ENCODE data around the gene MARCHF10.

The MARCHF10 gene

DNA sequence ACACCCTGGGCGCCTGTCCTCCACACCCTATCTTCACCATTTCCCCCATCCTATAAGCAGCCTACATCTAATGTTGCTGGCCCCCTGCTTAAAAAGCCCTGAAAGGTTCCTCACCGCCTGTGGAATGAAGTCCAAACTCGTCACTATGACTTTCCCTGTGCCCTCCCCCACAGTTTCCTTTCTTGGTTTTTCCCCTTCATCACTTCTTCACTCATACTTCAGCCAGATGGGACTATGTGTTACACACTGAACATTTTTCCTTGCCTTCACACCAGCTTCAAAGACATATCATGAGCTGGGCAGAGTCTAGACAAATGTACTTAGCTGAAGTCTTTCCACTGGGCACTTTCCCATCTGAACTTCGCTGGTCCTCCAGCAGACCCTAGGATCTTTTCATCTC, 1.5 kb upstream of the MARCHF10 start:
- DNase-seq (ENCODE audit: low read depth in 1 of 2, low spot score in 1 of 2), result no peak
- no peak for TF ChIP-seq JUND (IDR thresholded peaks at IDR 0.05; ENCODE audit: low read depth)
- in situ Hi-C loops (cut with HindIII; ENCODE audit: low pct_unique_long_range_greater_than_20kb, low sequenced_read_pairs), result no loop called here

DNA sequence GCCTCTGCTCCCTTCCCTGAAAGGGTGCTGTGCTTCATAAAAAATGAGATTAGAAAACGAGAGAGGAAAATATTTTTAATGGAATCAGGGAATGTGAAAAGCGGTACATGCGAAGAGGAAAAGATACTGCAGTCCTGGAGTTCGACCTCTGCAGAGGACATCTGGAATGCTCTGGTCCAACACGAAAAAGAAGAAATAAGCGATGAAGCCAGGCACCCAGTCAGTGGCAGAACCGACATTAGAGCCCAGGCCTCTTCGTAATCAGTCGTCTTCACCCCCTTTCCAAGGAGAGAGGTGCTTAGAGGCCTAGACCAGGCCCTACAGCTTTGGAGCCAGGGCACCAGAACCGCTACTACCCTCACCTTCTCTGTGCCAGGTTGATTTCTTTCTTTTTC, 459 bp upstream of the MARCHF10 start:
- in situ Hi-C loops (cut with HindIII; ENCODE audit: low pct_unique_long_range_greater_than_20kb, low sequenced_read_pairs), result no loop called here
- DNase-seq (ENCODE audit: low read depth in 1 of 2, low spot score in 1 of 2), result no peak
- TF ChIP-seq JUND (IDR thresholded peaks at IDR 0.05; ENCODE audit: low read depth), result no peak

DNA sequence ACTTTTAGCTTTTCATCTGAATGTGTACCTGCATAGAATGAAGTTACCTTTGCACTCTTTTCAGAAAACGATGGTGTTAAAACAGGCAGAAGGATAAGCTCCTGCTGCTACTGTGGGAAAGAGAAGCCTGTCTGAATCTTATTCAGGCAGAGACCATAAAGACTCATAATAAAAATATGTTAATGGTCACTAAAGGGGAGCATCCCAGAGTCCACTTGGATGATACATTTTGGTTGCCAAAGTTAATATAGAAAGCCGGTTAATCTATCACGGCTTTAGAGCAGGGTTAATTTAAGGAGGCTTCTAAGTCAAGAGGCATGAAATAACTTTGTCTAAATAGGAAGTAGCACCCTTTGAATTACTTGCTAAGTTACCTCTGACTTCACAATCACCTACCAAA, 2.9 kb downstream of the MARCHF10 start:
- DNase-seq (ENCODE audit: low read depth in 1 of 2, low spot score in 1 of 2), result no peak
- TF ChIP-seq JUND (IDR thresholded peaks at IDR 0.05; ENCODE audit: low read depth), result no peak
- in situ Hi-C loops (cut with HindIII; ENCODE audit: low pct_unique_long_range_greater_than_20kb, low sequenced_read_pairs), result no loop called here

DNA sequence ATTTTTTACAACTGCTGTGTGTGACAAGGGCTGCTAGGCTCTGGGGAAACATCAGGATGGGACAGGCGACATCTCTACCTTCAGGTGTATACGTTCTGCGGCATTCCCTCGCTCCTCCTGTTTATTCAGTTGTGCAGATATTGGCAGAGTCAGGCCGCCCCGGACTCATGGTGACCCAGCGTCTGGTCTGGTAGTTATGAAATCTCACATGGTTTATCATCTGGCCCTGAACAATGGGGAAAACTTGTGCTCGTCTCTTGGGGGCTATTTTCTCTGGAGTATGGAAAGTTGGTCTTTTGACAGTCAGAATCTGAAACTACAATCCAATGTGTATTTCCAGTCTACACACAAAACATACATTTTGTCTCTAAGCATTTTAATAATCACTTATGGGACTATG, 3.3 kb downstream of the MARCHF10 start:
- TF ChIP-seq JUND (IDR thresholded peaks at IDR 0.05; ENCODE audit: low read depth), result no peak
- DNase-seq (ENCODE audit: low read depth in 1 of 2, low spot score in 1 of 2), result peak in 1 of 2 experiments; percentile 78
- in situ Hi-C loops (cut with HindIII; ENCODE audit: low pct_unique_long_range_greater_than_20kb, low sequenced_read_pairs), result no loop called here

DNA sequence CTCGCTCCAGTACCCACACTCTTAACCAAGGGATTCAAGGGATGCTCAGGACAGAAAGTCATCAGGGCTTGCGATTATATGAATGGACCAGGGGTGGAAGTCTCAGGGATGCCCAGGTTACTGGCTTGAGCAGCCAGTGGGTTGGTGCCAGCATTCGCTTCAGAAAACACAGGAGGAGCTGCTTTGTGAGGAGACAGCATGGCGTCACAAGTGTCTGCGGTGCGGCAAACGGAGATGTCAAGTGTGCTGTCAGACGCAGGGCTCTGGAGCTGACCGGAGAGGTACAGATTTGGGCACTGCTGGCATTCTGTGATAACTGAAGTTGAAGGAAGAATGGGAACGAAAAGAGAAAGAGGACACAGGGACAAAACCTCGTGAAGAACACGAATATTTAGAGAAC, 4.1 kb downstream of the MARCHF10 start:
- no peak for TF ChIP-seq JUND (IDR thresholded peaks at IDR 0.05; ENCODE audit: low read depth)
- DNase-seq (ENCODE audit: low read depth in 1 of 2, low spot score in 1 of 2), result no peak
- in situ Hi-C loops (cut with HindIII; ENCODE audit: low pct_unique_long_range_greater_than_20kb, low sequenced_read_pairs), result no loop called here

DNA sequence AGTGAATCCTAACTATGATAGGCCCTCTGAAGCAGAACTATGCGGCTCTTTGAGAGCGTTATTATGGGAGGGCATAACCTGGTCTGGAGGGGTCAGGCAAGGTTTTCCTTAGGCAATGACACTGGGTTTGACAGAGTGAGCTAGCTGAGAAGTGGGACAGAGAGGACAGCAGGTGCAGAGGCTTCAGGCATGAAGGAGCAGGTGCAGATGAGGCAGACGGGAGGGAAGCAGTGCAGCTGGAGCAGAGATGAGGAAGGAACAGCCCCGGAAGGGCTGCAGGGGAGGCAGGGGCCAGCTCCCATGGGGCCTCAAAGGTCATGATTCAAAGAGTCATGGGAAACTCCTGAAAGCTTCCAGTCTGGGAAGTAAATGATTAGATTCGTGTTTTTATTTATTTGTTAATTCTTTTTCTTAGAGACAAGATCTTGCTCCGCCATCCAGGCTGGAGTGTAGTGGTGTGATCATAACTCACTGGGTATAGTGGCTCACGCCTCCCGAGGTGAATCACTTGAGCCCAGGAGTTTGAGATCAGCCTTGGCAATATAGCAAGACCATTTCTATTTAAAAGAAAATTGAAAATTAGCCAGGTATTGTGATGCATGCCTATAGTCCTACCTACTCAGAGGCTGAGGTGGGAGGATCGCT, 5.4 kb downstream of the MARCHF10 start:
- no peak for DNase-seq (ENCODE audit: low read depth in 1 of 2, low spot score in 1 of 2)
- TF ChIP-seq JUND (IDR thresholded peaks at IDR 0.05; ENCODE audit: low read depth), result no peak
- in situ Hi-C loops (cut with HindIII; ENCODE audit: low pct_unique_long_range_greater_than_20kb, low sequenced_read_pairs), result no loop called here

DNA sequence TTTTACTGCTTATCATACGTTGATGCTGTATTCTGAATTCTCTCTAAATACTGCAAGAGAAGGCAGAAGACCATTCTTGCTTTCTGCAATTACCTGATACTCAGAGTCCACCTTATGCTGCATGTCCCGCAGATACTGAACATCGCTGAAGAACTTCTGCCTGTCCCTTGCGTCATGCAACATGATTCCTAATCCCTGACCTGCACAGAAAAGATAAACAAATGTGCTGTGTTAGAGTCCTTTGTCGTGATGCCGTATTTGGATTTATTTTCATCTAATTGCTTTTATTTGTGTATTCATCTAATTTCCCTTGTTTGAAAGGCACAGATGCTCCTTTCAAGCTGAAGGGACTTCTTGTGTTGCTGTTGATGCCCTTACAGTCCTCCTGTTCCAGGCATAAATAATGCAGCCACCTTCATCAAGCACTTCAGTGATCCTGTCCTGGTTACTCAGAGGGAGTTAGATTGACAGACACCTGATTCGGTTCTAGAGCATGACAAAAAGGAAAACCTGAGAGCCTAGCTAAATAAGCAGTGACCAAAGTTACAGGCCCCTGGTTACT, 6.5 kb downstream of the MARCHF10 start:
- in situ Hi-C loops (cut with HindIII; ENCODE audit: low pct_unique_long_range_greater_than_20kb, low sequenced_read_pairs), result no loop called here

DNA sequence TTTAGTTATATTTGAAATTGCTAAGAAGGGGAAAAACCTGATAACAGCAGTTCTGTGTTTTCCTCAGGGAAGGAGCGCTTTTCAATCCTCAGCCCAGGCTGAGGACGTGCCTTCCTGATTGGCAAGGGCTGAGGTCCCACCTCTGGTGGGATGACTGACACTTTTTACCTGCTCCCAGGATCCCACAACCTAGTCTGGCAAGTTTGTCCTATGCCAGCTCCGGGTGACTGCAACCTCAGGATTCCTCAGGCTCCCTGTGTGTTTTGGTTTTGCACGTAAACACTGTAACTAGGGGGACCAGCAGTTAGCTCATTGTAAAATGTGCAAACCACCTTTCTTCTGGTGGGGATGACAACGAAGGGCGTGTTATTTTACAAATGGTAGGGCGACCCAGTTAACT, 7.5 kb downstream of the MARCHF10 start:
- no peak for TF ChIP-seq JUND (IDR thresholded peaks at IDR 0.05; ENCODE audit: low read depth)
- in situ Hi-C loops (cut with HindIII; ENCODE audit: low pct_unique_long_range_greater_than_20kb, low sequenced_read_pairs), result no loop called here
- peak; percentile 85 to 96 for DNase-seq (ENCODE audit: low read depth in 1 of 2, low spot score in 1 of 2)

More for the DNA sequence above, 6.5 kb downstream of the MARCHF10 start:
- DNase-seq (ENCODE audit: low read depth in 1 of 2, low spot score in 1 of 2), result no peak
- TF ChIP-seq JUND (IDR thresholded peaks at IDR 0.05; ENCODE audit: low read depth), result no peak

DNA sequence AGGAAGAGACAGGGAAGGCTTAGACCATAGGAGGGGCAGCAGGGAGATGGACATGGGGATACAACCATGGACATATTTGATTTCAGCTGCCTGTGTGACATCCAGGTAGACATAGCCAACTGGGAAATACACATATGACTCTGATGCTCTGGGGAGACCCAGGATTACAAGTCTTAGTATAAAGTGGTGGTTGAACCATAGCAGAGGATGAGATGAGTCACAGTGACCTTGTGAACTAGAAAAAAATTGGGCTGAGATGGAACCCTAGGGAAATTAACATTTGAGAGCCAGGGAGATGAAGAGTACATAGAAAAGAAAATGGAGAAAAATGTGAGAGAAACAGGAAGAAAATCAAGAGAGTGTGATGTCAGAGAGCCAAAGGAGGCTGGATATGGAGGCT, 10.2 kb downstream of the MARCHF10 start:
- TF ChIP-seq JUND (IDR thresholded peaks at IDR 0.05; ENCODE audit: low read depth), result no peak
- no peak for DNase-seq (ENCODE audit: low read depth in 1 of 2, low spot score in 1 of 2)
- in situ Hi-C loops (cut with HindIII; ENCODE audit: low pct_unique_long_range_greater_than_20kb, low sequenced_read_pairs), result no loop called here

DNA sequence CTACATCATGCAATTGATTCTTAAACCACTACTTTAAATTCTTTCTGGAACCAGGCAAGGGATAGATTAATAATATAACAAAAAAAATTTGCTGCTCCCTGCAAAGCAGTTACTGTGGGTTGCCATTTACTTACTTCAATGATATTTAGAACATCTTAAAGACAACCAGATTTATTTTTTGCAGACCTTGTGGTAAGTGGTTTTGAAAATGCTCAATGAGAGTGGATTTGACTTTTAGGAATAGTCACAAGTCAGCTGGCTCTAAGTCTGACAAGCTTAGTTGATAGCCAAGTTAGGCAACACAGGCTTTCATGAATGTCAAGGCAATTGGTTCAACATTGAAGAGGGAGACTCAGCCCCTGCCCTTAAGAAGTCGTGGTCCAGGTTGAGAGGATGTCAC, 11.8 kb downstream of the MARCHF10 start:
- TF ChIP-seq JUND (IDR thresholded peaks at IDR 0.05; ENCODE audit: low read depth), result no peak
- no peak for DNase-seq (ENCODE audit: low read depth in 1 of 2, low spot score in 1 of 2)
- in situ Hi-C loops (cut with HindIII; ENCODE audit: low pct_unique_long_range_greater_than_20kb, low sequenced_read_pairs), result no loop called here

DNA sequence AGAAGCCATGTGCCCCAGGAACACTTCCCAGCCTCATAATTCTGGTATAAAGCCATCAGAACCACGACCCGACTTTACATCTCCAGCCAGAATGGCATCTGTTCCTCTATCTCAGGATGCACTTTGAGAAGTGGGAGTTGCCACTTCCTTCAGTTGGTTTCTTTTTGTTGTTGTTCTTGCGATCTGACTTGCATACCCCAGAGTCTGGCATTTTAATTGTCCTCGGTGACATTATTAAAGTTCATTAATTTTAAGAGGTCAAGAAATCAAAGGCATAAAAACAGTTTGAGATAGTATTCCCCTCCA, 13.5 kb downstream of the MARCHF10 start:
- TF ChIP-seq JUND (IDR thresholded peaks at IDR 0.05; ENCODE audit: low read depth), result no peak
- in situ Hi-C loops (cut with HindIII; ENCODE audit: low pct_unique_long_range_greater_than_20kb, low sequenced_read_pairs), result no loop called here
- no peak for DNase-seq (ENCODE audit: low read depth in 1 of 2, low spot score in 1 of 2)

DNA sequence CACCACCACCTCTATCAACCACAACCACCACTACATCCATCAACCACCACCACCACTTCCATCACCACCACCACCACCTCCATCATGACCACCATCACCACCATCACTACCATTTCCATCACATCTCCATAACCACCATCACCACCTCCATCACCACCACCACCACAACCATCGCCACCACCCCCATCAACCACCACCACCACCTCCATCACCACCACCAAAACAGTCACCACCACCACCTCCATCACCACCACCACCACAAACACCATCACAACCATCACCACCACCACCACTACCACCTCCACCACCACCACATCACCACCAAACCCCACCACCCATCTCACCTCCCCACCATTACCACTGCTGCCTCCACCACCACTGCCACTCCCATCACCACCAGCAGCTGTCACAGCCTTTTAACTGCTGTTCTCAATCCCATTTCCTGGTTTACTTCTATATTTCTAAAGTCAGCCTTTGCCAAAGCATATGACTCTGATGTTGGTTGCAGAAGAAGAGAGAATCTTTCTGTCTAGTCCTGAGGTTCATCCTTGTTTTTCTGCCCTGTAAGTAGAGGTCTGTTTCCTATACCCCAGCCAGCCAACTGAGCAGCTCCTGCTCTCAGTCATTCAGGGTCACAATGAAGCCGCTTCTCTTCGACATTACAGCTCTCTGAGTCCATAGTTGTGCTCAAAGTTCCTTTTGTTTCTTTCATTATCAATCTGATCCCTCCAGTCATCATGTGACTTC, 14.0 kb downstream of the MARCHF10 start:
- DNase-seq (ENCODE audit: low read depth in 1 of 2, low spot score in 1 of 2), result no peak
- in situ Hi-C loops (cut with HindIII; ENCODE audit: low pct_unique_long_range_greater_than_20kb, low sequenced_read_pairs), result no loop called here
- no peak for TF ChIP-seq JUND (IDR thresholded peaks at IDR 0.05; ENCODE audit: low read depth)

DNA sequence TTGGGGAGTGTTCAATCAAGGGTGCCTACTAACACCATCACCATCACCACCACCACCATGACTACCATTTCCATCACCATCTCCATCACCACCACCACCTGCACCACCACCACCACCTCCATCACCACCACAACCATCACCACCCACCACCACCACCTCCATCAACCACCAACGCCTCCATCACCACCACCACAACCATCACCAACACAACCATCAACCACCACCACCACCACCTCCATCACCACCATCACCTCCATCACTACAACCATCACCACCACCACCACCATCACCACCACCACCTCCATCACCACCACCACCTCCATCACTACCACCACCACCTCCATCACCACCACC, 15.7 kb downstream of the MARCHF10 start:
- no peak for DNase-seq (ENCODE audit: low read depth in 1 of 2, low spot score in 1 of 2)
- no peak for TF ChIP-seq JUND (IDR thresholded peaks at IDR 0.05; ENCODE audit: low read depth)
- in situ Hi-C loops (cut with HindIII; ENCODE audit: low pct_unique_long_range_greater_than_20kb, low sequenced_read_pairs), result no loop called here
